ENCODE results near the gene DNAJB6.

The DNAJB6 gene

GRCh38 chr7:157360483-157361025 lies 23.8 kb downstream of the DNAJB6 start:
- Histone ChIP-seq H2AK5ac (ENCODE audit: low read depth, low read length) (no peak overlapping the region), H2BK5ac (ENCODE audit: low read length) (no peak overlapping the region), H2BK120ac (ENCODE audit: low read depth, low read length) (no peak overlapping the region), H3K4me2 (ENCODE audit: insufficient read depth, low read length, poor library complexity, severe bottlenecking) (no peak overlapping the region), H3K27ac (replicated peaks; ENCODE audit: low read length) (no peak overlapping the region), H2BK15ac (ENCODE audit: low read length) (no peak overlapping the region), H3K9ac (ENCODE audit: low read depth, low read length, poor library complexity) (no peak overlapping the region), H3K4me1 (ENCODE audit: control insufficient read depth in 2 of 2, insufficient read depth in 1 of 2, low read depth in 1 of 2, low read length in 2 of 2) (peaks cover 0 to 8% of the 10 kb centered on the region in 2 donors), H4K91ac (ENCODE audit: low read depth, low read length, poor library complexity) (no peak overlapping the region), H3K23ac (ENCODE audit: low read depth, low read length, poor library complexity) (no peak overlapping the region), H2BK12ac (ENCODE audit: low read length) (no peak overlapping the region), H3K4me3 (ENCODE audit: low read length in 2 of 2) (no peak overlapping the region), H3K27me3 (ENCODE audit: control insufficient read depth in 3 of 3, insufficient read depth in 3 of 3, low read depth in 1 of 3, low read length in 3 of 3) (no peaks in the 10 kb centered on the region), H4K8ac (ENCODE audit: low read depth, low read length) (no peak overlapping the region), H3K9me3 (replicated peaks in 1 of 2; ENCODE audit: control insufficient read depth in 2 of 2, insufficient read depth in 1 of 2, low read depth in 1 of 2, low read length in 2 of 2) (no peaks in the 10 kb centered on the region), H3K4ac (ENCODE audit: low read length) (no peak overlapping the region), H2AFZ (ENCODE audit: low read length) (no peak overlapping the region), H3K36me3 (replicated peaks in 1 of 2; ENCODE audit: control insufficient read depth in 2 of 2, insufficient read depth in 2 of 2, low read length in 2 of 2) (peaks cover 36 to 86% of the 10 kb centered on the region in 2 donors), H3K18ac (ENCODE audit: low read length) (no peak overlapping the region), H3K14ac (ENCODE audit: low read length) (no peak overlapping the region), H3K79me1 (ENCODE audit: low read depth, low read length) (peaks cover 8% of the 10 kb centered on the region)
- WGBS, 2 donors (ENCODE audit: extremely low coverage in 2 of 2, insufficient read length in 2 of 2, insufficient replicate concordance in 1 of 2): no CpG with 5 or more reads among the region's 3 CpGs
- no peak for DNase-seq (ENCODE audit: low spot score)

- no peak overlapping the region for H3K4me3 ChIP-seq (ENCODE audit: low read length in 2 of 2)
- H3K27me3 ChIP-seq (ENCODE audit: control insufficient read depth in 3 of 3, insufficient read depth in 3 of 3, low read depth in 1 of 3, low read length in 3 of 3): no peaks in the 10 kb centered on the region
- H4K91ac ChIP-seq (ENCODE audit: low read depth, low read length, poor library complexity): no peak overlapping the region
- no peak overlapping the region for H4K8ac ChIP-seq (ENCODE audit: low read depth, low read length)
- peaks cover 4% of the 10 kb centered on the region for H3K79me1 ChIP-seq (ENCODE audit: low read depth, low read length)
- H3K23ac ChIP-seq (ENCODE audit: low read depth, low read length, poor library complexity): no peak overlapping the region
- H3K14ac ChIP-seq (ENCODE audit: low read length): no peak overlapping the region
- H2BK15ac ChIP-seq (ENCODE audit: low read length): no peak overlapping the region
- H2BK5ac ChIP-seq (ENCODE audit: low read length): no peak overlapping the region
- peaks cover 37 to 88% of the 10 kb centered on the region in 2 donors for H3K36me3 ChIP-seq (replicated peaks in 1 of 2; ENCODE audit: control insufficient read depth in 2 of 2, insufficient read depth in 2 of 2, low read length in 2 of 2)
- H3K4me1 ChIP-seq (ENCODE audit: control insufficient read depth in 2 of 2, insufficient read depth in 1 of 2, low read depth in 1 of 2, low read length in 2 of 2): peaks cover 0 to 3% of the 10 kb centered on the region in 2 donors
- H3K9ac ChIP-seq (ENCODE audit: low read depth, low read length, poor library complexity): no peak overlapping the region
- H2BK12ac ChIP-seq (ENCODE audit: low read length): no peak overlapping the region
- no peak overlapping the region for H3K4me2 ChIP-seq (ENCODE audit: insufficient read depth, low read length, poor library complexity, severe bottlenecking)
- no peak overlapping the region for H3K18ac ChIP-seq (ENCODE audit: low read length)
- no peak overlapping the region for H2BK120ac ChIP-seq (ENCODE audit: low read depth, low read length)
- no peak overlapping the region for H3K27ac ChIP-seq (replicated peaks; ENCODE audit: low read length)
- H3K9me3 ChIP-seq (replicated peaks in 1 of 2; ENCODE audit: control insufficient read depth in 2 of 2, insufficient read depth in 1 of 2, low read depth in 1 of 2, low read length in 2 of 2): peaks cover 0 to 1% of the 10 kb centered on the region in 2 donors
- H3K4ac ChIP-seq (ENCODE audit: low read length): no peak overlapping the region
- H2AFZ ChIP-seq (ENCODE audit: low read length): no peak overlapping the region
- no CpG with 5 or more reads among the region's 6 CpGs for WGBS, 2 donors (ENCODE audit: extremely low coverage in 2 of 2, insufficient read length in 2 of 2, insufficient replicate concordance in 1 of 2)
- no peak for DNase-seq (ENCODE audit: low spot score)
- no peak overlapping the region for H2AK5ac ChIP-seq (ENCODE audit: low read depth, low read length)
Observed at GRCh38 chr7:157361537-157361936, 24.7 kb downstream of the DNAJB6 start.

GRCh38 chr7:157362729-157363128 lies 25.9 kb downstream of the DNAJB6 start:
- H3K9ac ChIP-seq (ENCODE audit: low read depth, low read length, poor library complexity): no peak overlapping the region
- H4K91ac ChIP-seq (ENCODE audit: low read depth, low read length, poor library complexity): no peak overlapping the region
- no peak overlapping the region for H2AK5ac ChIP-seq (ENCODE audit: low read depth, low read length)
- H2BK120ac ChIP-seq (ENCODE audit: low read depth, low read length): no peak overlapping the region
- H2BK5ac ChIP-seq (ENCODE audit: low read length): no peak overlapping the region
- no peaks in the 10 kb centered on the region for H3K27me3 ChIP-seq (ENCODE audit: control insufficient read depth in 3 of 3, insufficient read depth in 3 of 3, low read depth in 1 of 3, low read length in 3 of 3)
- no peak overlapping the region for H2BK12ac ChIP-seq (ENCODE audit: low read length)
- H3K9me3 ChIP-seq (replicated peaks in 1 of 2; ENCODE audit: control insufficient read depth in 2 of 2, insufficient read depth in 1 of 2, low read depth in 1 of 2, low read length in 2 of 2): peaks cover 0 to 9% of the 10 kb centered on the region in 2 donors
- H3K79me1 ChIP-seq (ENCODE audit: low read depth, low read length): peaks cover 2% of the 10 kb centered on the region
- H2BK15ac ChIP-seq (ENCODE audit: low read length): no peak overlapping the region
- H3K27ac ChIP-seq (replicated peaks; ENCODE audit: low read length): no peak overlapping the region
- H3K4me2 ChIP-seq (ENCODE audit: insufficient read depth, low read length, poor library complexity, severe bottlenecking): no peak overlapping the region
- no peak for DNase-seq (ENCODE audit: low spot score)
- H3K4me1 ChIP-seq (ENCODE audit: control insufficient read depth in 2 of 2, insufficient read depth in 1 of 2, low read depth in 1 of 2, low read length in 2 of 2): peaks cover 0 to 3% of the 10 kb centered on the region in 2 donors
- peaks cover 44 to 99% of the 10 kb centered on the region in 2 donors for H3K36me3 ChIP-seq (replicated peaks in 1 of 2; ENCODE audit: control insufficient read depth in 2 of 2, insufficient read depth in 2 of 2, low read length in 2 of 2)
- no peak overlapping the region for H4K8ac ChIP-seq (ENCODE audit: low read depth, low read length)
- H3K18ac ChIP-seq (ENCODE audit: low read length): no peak overlapping the region
- H3K4me3 ChIP-seq (ENCODE audit: low read length in 2 of 2): no peak overlapping the region
- no peak overlapping the region for H3K23ac ChIP-seq (ENCODE audit: low read depth, low read length, poor library complexity)
- no CpG with 5 or more reads among the region's 6 CpGs for WGBS, 2 donors (ENCODE audit: extremely low coverage in 2 of 2, insufficient read length in 2 of 2, insufficient replicate concordance in 1 of 2)
- H2AFZ ChIP-seq (ENCODE audit: low read length): no peak overlapping the region
- H3K4ac ChIP-seq (ENCODE audit: low read length): no peak overlapping the region
- no peak overlapping the region for H3K14ac ChIP-seq (ENCODE audit: low read length)

GRCh38 chr7:157366722-157367121 lies 29.9 kb downstream of the DNAJB6 start:
- Histone ChIP-seq H2BK5ac (ENCODE audit: low read length) (no peak overlapping the region), H3K27me3 (ENCODE audit: control insufficient read depth in 3 of 3, insufficient read depth in 3 of 3, low read depth in 1 of 3, low read length in 3 of 3) (no peaks in the 10 kb centered on the region), H3K4me3 (ENCODE audit: low read length in 2 of 2) (no peak overlapping the region), H2BK120ac (ENCODE audit: low read depth, low read length) (no peak overlapping the region), H3K18ac (ENCODE audit: low read length) (no peak overlapping the region), H3K79me1 (ENCODE audit: low read depth, low read length) (peaks cover 5% of the 10 kb centered on the region), H4K91ac (ENCODE audit: low read depth, low read length, poor library complexity) (no peak overlapping the region), H3K36me3 (replicated peaks in 1 of 2; ENCODE audit: control insufficient read depth in 2 of 2, insufficient read depth in 2 of 2, low read length in 2 of 2) (peaks cover 52 to 100% of the 10 kb centered on the region in 2 donors), H3K27ac (replicated peaks; ENCODE audit: low read length) (no peak overlapping the region), H3K4me2 (ENCODE audit: insufficient read depth, low read length, poor library complexity, severe bottlenecking) (no peak overlapping the region), H3K14ac (ENCODE audit: low read length) (no peak overlapping the region), H3K23ac (ENCODE audit: low read depth, low read length, poor library complexity) (no peak overlapping the region), H4K8ac (ENCODE audit: low read depth, low read length) (no peak overlapping the region), H2BK15ac (ENCODE audit: low read length) (no peak overlapping the region), H3K9me3 (replicated peaks in 1 of 2; ENCODE audit: control insufficient read depth in 2 of 2, insufficient read depth in 1 of 2, low read depth in 1 of 2, low read length in 2 of 2) (peaks cover 0 to 9% of the 10 kb centered on the region in 2 donors), H3K4ac (ENCODE audit: low read length) (no peak overlapping the region), H3K9ac (ENCODE audit: low read depth, low read length, poor library complexity) (no peak overlapping the region), H3K4me1 (ENCODE audit: control insufficient read depth in 2 of 2, insufficient read depth in 1 of 2, low read depth in 1 of 2, low read length in 2 of 2) (no peaks in the 10 kb centered on the region), H2AK5ac (ENCODE audit: low read depth, low read length) (no peak overlapping the region), H2BK12ac (ENCODE audit: low read length) (no peak overlapping the region), H2AFZ (ENCODE audit: low read length) (no peak overlapping the region)
- no peak for DNase-seq (ENCODE audit: low spot score)
- WGBS, 2 donors (ENCODE audit: extremely low coverage in 2 of 2, insufficient read length in 2 of 2, insufficient replicate concordance in 1 of 2): no CpG with 5 or more reads among the region's 8 CpGs

Data from neuronal stem cell (in vitro differentiated cells).